ENCODE measurements around the gene TAAR5. TPM values are rescaled to one million over a fixed set of nuclear protein-coding genes. Genes with fewer than 3 reads are reported as not detected.

Gene TAAR5
- total RNA-seq, 5 donors from 2014 or later (not counting 1 experiment from before 2014, with no cell fraction given): not detected

DNA sequence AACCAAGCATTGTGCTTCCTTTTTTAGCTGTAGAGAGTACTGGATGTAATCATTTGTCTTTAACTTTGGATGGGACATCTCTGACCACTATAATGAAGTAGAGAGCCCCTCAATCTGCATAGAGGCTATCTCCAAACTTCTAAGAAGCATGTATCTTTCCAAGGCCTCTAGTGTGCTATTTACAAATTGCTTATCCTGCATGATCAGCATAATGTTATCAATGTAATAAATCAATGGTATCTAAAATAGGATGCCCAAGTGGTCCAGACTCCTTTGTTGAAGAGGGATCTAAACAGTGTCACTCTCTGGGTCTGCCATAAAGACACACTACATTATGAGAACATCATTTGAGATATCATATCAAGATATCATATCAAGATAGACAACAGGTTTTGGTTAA, 44.7 kb downstream of the TAAR5 start:
- no peaks in the 10 kb centered on the region for H3K9me3 Mint-ChIP-seq
- no peak overlapping the region for H3K27ac Mint-ChIP-seq
- H3K36me3 Mint-ChIP-seq: no peaks in the 10 kb centered on the region
- Histone ChIP-seq H3K36me3 (ENCODE audit: control insufficient read depth in 2 of 2, extremely low read depth in 1 of 2, insufficient read depth in 1 of 2, low read length in 1 of 2) (no peaks in the 10 kb centered on the region), H3K4me1 (ENCODE audit: control insufficient read depth in 1 of 2, extremely low read depth in 1 of 2, insufficient read depth in 2 of 2, low read length in 2 of 2) (no peaks in the 10 kb centered on the region), H3K27me3 (replicated peaks in 1 of 2; ENCODE audit: control insufficient read depth in 2 of 2, extremely low read depth in 1 of 2, insufficient read depth in 2 of 2, low read length in 1 of 2) (no peaks in the 10 kb centered on the region), H3K27ac (ENCODE audit: low read length) (no peak overlapping the region), H3K4me3 (ENCODE audit: control insufficient read depth in 1 of 2, extremely low read depth in 1 of 2, low read length in 1 of 2) (no peak overlapping the region), H3K9me3 (no peaks in the 10 kb centered on the region)
- no peak for ATAC-seq (replicated peaks in 1 of 4)
- ChIA-PET CTCF (no interaction called here), POLR2A (no interaction called here)
- DNase-seq: no peak
- H3K27me3 Mint-ChIP-seq: peaks cover 4 to 28% of the 10 kb centered on the region in 2 donors
- no peak overlapping the region for H3K4me3 Mint-ChIP-seq
- H3K4me1 Mint-ChIP-seq: no peaks in the 10 kb centered on the region

Other genes with a start within 250 kb of the TAAR5 start
- gene MOXD1, start 188.3 kb downstream of the TAAR5 start, total RNA-seq: under 1 TPM in 4 of 5 donors, not detected in 1; 0.13 to 0.53 (median 0.15) TPM
- 10 to 100 TPM; 13.3 to 27.4 (median 20.9) TPM for gene STX7, start 76.6 kb downstream of the TAAR5 start, total RNA-seq
- not detected for gene TAAR9, start 51.5 kb downstream of the TAAR5 start, total RNA-seq
- gene TAAR8, start 37.1 kb downstream of the TAAR5 start, total RNA-seq: not detected
- not detected for gene TAAR6, start 19.4 kb downstream of the TAAR5 start, total RNA-seq
- not detected for gene TAAR2, start 34.5 kb upstream of the TAAR5 start, total RNA-seq
- gene TAAR1, start 69.4 kb upstream of the TAAR5 start, total RNA-seq: not detected
- not detected for gene VNN1, start 124.3 kb upstream of the TAAR5 start, total RNA-seq
- gene VNN2, start 168.2 kb upstream of the TAAR5 start, total RNA-seq: 10 to 100 TPM; 18.4 to 28.1 (median 19.9) TPM
- gene SLC18B1, start 208.9 kb upstream of the TAAR5 start, total RNA-seq: 10 to 100 TPM in 3 of 5 donors, 1 to 10 TPM in 2; 5.5 to 15.8 (median 13.0) TPM
- gene RPS12, start 224.8 kb upstream of the TAAR5 start, total RNA-seq: 1,000 to 10,000 TPM; 2,053 to 2,496 (median 2,353) TPM

Data from T-cell (primary cell).